SH-SY5Y (cell line): Measurements from ENCODE around the gene IDH3A.

Source experiments
- GATA2 ChIP-seq: IDR thresholded peaks from 2 replicates; pipeline ENCODE4 v1.6.1; 2011; ENCODE audit warnings: mild to moderate bottlenecking, low read depth, low read length
- GATA3 ChIP-seq: IDR thresholded peaks from 2 replicates; pipeline ENCODE4 v1.6.1; 2011; ENCODE audit warnings: low read depth, mild to moderate bottlenecking, low read length, moderate library complexity

- TF ChIP-seq GATA2 (peak; percentile 56; the same call in 1 of the 2 replicates), GATA3 (no peak)
Measured at GRCh38 chr15:78216276-78217104, 67.3 kb downstream of the IDH3A start.
